GM12878 (cell line): ENCODE results near the gene SRCIN1. TPM values are rescaled to one million over a fixed set of nuclear protein-coding genes. Genes with fewer than 3 reads are reported as not detected.

Experiments used
- ATAC-seq: fragments of 200-7000 bp; cut with Tn5 transposase; 3 replicates; pipeline ENCODE4 v1.9.1; 2020; ENCODE audit warnings: mild to moderate bottlenecking, moderate library complexity
- BruUV-seq: library from RNA; stranded (reverse); fragments of 400-500 nt; replicated peaks from 2 replicates; lab custom pipeline; 2021; lab: Mats Ljungman, UMichigan
- CTCF ChIA-PET: fragments of 300-600 bp; sonication (Branson Sonifier 250); formaldehyde crosslinking; extraction: SDS; loops from one replicate; lab custom pipeline; 2021; ENCODE audit warnings: inconsistent platforms; lab: Yijun Ruan, JAX
- POLR2A ChIA-PET: fragments of 350-600 bp; formaldehyde crosslinking; extraction: SDS; loops from one replicate; lab custom pipeline; 2021; ENCODE audit warnings: inconsistent platforms; lab: Charles Lee
- RAD21 ChIA-PET: fragments of 300-600 bp; sonication (Branson Sonifier 250); formaldehyde crosslinking; loops from one replicate; lab custom pipeline; 2023; ENCODE audit warnings: antibody characterized with exemption; ENCODE audit not compliant: unreplicated experiment; lab: Charles Lee
- SMC1A ChIA-PET: fragments of 300-600 bp; sonication (Branson Sonifier 250); formaldehyde crosslinking; loops from one replicate; lab custom pipeline; 2023; ENCODE audit not compliant: unreplicated experiment, uncharacterized antibody; lab: Charles Lee
- DNase-seq: peaks from one replicate; pipeline ENCODE4 v3.0.0-alpha.2; 2011; ENCODE audit warnings: low read depth, low spot score
- FAIRE-seq: peaks from 3 replicates; lab custom pipeline; 2011; peaks lifted over from hg19 to GRCh38; lab: Jason Lieb, UNC
- H2AFZ ChIP-seq: 2 replicates; pipeline ENCODE4 v1.6.0; 2011; ENCODE audit warnings: low read depth, low read length, control low read depth; ENCODE audit not compliant: control insufficient read depth
- H3K27ac ChIP-seq: 2 replicates; pipeline ENCODE4 v1.5.1; 2011; ENCODE audit warnings: control low read depth; ENCODE audit not compliant: control insufficient read depth, insufficient read depth
- H3K27me3 ChIP-seq, 2 experiments: replicated peaks in 1 of 2; 2 replicates each; pipeline versions ENCODE4 v1.6.0 to v1.6.1; 2011; ENCODE audit warnings: low read length in 1 of 2; ENCODE audit not compliant: control insufficient read depth in 2 of 2, insufficient read depth in 2 of 2
- H3K36me3 ChIP-seq, 2 experiments: 2 replicates each; pipeline ENCODE4 v1.5.1; 2011; ENCODE audit warnings: low read length in 1 of 2; ENCODE audit not compliant: control insufficient read depth in 2 of 2, insufficient read depth in 2 of 2
- H3K4me1 ChIP-seq: 2 replicates; pipeline ENCODE4 v1.6.1; 2011; ENCODE audit warnings: mild to moderate bottlenecking, low read length, moderate library complexity, mixed read lengths; ENCODE audit not compliant: control insufficient read depth, insufficient read depth
- H3K4me2 ChIP-seq: 2 replicates; pipeline ENCODE4 v1.6.0; 2011; ENCODE audit warnings: control low read depth; ENCODE audit not compliant: control insufficient read depth, insufficient read depth
- H3K4me3 ChIP-seq: fragments of 200-600 bp; sonication (generic); 2 replicates; pipeline ENCODE4 v1.5.1; 2016
- H3K79me2 ChIP-seq: 2 replicates; pipeline ENCODE4 v1.6.0; 2011; ENCODE audit warnings: low read length; ENCODE audit not compliant: control insufficient read depth, insufficient read depth
- H3K9ac ChIP-seq: 2 replicates; pipeline ENCODE4 v1.8.0; 2011; ENCODE audit warnings: low read length, control low read depth, mixed read lengths; ENCODE audit not compliant: control insufficient read depth, insufficient read depth
- H3K9me3 ChIP-seq: replicated peaks from 3 replicates; pipeline ENCODE4 v1.5.1; 2011; ENCODE audit warnings: mild to moderate bottlenecking, low read length; ENCODE audit not compliant: control insufficient read depth, insufficient read depth
- H4K20me1 ChIP-seq: 2 replicates; pipeline ENCODE4 v1.6.0; 2011; ENCODE audit not compliant: control insufficient read depth, insufficient read depth
- BCL11A ChIP-seq: IDR thresholded peaks from 2 replicates; pipeline ENCODE4 v1.6.1; 2011; ENCODE audit warnings: low read depth, low read length
- CUX1 ChIP-seq: IDR thresholded peaks from 2 replicates; pipeline ENCODE4 v1.6.1; 2012; ENCODE audit warnings: improper control_type of control experiment, low read depth, low read length; ENCODE audit not compliant: insufficient replicate concordance
- MLLT1 ChIP-seq: fragments of 450-650 bp; IDR thresholded peaks from 2 replicates; pipeline ENCODE4 v1.6.1; 2016; ENCODE audit warnings: mild to moderate bottlenecking
- RFX5 ChIP-seq: IDR thresholded peaks from 2 replicates; pipeline ENCODE4 v1.6.1; 2011; ENCODE audit warnings: low read depth, low read length, improper control_type of control experiment
- WGBS: methylation state at CpG from one replicate; pipeline ENCODE4 v1.1.6; 2016; ENCODE audit warnings: low lambda C conversion rate; ENCODE audit not compliant: insufficient replicate concordance, insufficient coverage; ENCODE audit errors: missing lambda C conversion rate; 5-methylcytosine and 5-hydroxymethylcytosine counted together
- in situ Hi-C: fragments of 300-500 bp; cut with MboI; formaldehyde crosslinking; loops from 9 replicates; pipeline ENCODE4 v1.14.3; 2018; ENCODE audit warnings: mixed read lengths
- intact Hi-C: fragments of 100-400 bp; cut with micrococcal nuclease; formaldehyde crosslinking; loops from one replicate; pipeline ENCODE4 v1.14.2; 2022; ENCODE audit not compliant: unreplicated experiment
- polyA plus RNA-seq, 11 experiments: library from polyadenylated mRNA; depleted of rRNA in 4 of 11; unstranded in 6 of 11; stranded (reverse) in 5 of 11; fragments of >200 nt; fragmentation: Nextera tagmentation in 4 of 11; fragmentation: Illumina TruSeq in 1 of 11; extraction: Ambion mirVana in 4 of 11; extraction: Trizol in 1 of 11; gene quantifications; 1 replicate in 1 of 11; 2 replicates in 10 of 11; pipeline versions ENCODE4 v1.2.1 to v1.2.3, GENCODE V29; 2011 to 2016; ENCODE audit warnings: inconsistent platforms in 2 of 11, missing spikeins in 2 of 11, low read depth in 1 of 11
- total RNA-seq, 4 experiments: library from RNA; depleted of rRNA in 3 of 4; stranded (reverse); fragments of >200 nt in 3 of 4; fragmentation: Illumina TruSeq in 1 of 4; extraction: Trizol in 1 of 4; gene quantifications; 2 replicates each; pipeline versions ENCODE4 v1.2.1 to v1.2.3, GENCODE V29; 2013 to 2021

Gene SRCIN1
- total and polyA plus RNA-seq, 10 of the 15 experiments (the other 5 are each of a cell fraction or from before 2014, with no cell fraction given): under 0.01 to 0.74 (median 0.20) TPM; not detected in 3

- Histone ChIP-seq H3K4me2 (no peak overlapping the region), H3K27me3 (peaks cover 0 to 3% of the 10 kb centered on the region in 2 experiments; a peak in 3 of 4 replicates), H4K20me1 (no peaks in the 10 kb centered on the region), H3K9me3 (no peaks in the 10 kb centered on the region), H3K36me3 (no peaks in the 10 kb centered on the region), H3K4me3 (no peak overlapping the region), H3K4me1 (peaks cover 18% of the 10 kb centered on the region), H3K79me2 (no peaks in the 10 kb centered on the region), H3K9ac (no peak overlapping the region), H2AFZ (no peak overlapping the region), H3K27ac (no peak overlapping the region)
- CTCF ChIA-PET: interaction anchor here (1.8 to 11.8 kb wide), 3 partner anchors 27 to 77 kb away, joined by 6 to 187 read pairs (median 176); no protein-coding TSS in a partner anchor
- no peak for ATAC-seq
- RAD21 ChIA-PET: interaction anchor here (1.8 to 11.0 kb wide), 3 partner anchors 28 to 80 kb away, joined by 8 to 130 read pairs (median 9); no protein-coding TSS in a partner anchor
- FAIRE-seq: no peak
- POLR2A ChIA-PET: no interaction called here
- 3% methylated on average over 6 of the region's 7 CpGs for WGBS
- in situ Hi-C loops: no loop called here
- intact Hi-C loops: loop anchor here (10.0 kb wide), 1 partner anchor 162 kb away; the partner anchor contains the start of gene ARHGAP23
- no peak for DNase-seq
- SMC1A ChIA-PET: interaction anchor here (0.6 to 0.7 kb wide), 2 partner anchors 29 to 75 kb away, joined by 3 to 4 read pairs; no protein-coding TSS in a partner anchor
- no TSS peak for BruUV-seq
- TF ChIP-seq MLLT1 (no peak), RFX5 (no peak), BCL11A (no peak), CUX1 (no peak)
- TF ChIP-seq, all 136 proteins: peak for 0
Measured at GRCh38 chr17:38586788-38587187, 19.0 kb downstream of the SRCIN1 start.
